B cell (primary cell): ENCODE data around the gene ASB15. TPM values are rescaled to one million over a fixed set of nuclear protein-coding genes. Genes with fewer than 3 reads are reported as not detected.
"Not testable (repeated sequence)": the region's sequence is repeated elsewhere in the genome, so short reads cannot be mapped to it uniquely, and the experiment has no call there.

Experiments used
- ATAC-seq: fragments of 200-7000 bp; cut with Tn5 transposase; one replicate; pipeline ENCODE4 v1.10.0; 2021; ENCODE audit warnings: low read depth, mild to moderate bottlenecking, moderate number of reproducible peaks, moderate library complexity
- CTCF ChIA-PET: fragments of 350-600 bp; sonication (Branson Sonifier 250); formaldehyde crosslinking; loops from one replicate; lab custom pipeline; 2021; ENCODE audit warnings: antibody characterized with exemption, inconsistent platforms; lab: Charles Lee
- POLR2A ChIA-PET: fragments of 350-600 bp; sonication (Branson Sonifier 250); formaldehyde crosslinking; loops from one replicate; lab custom pipeline; 2021; ENCODE audit warnings: antibody characterized with exemption; lab: Charles Lee
- DNase-seq: peaks from one replicate; pipeline ENCODE4 v3.0.0; 2013
- H2AFZ ChIP-seq: 2 replicates; pipeline ENCODE4 v1.6.1; 2012; ENCODE audit warnings: mild to moderate bottlenecking, low read depth, low read length; ENCODE audit not compliant: insufficient read depth, poor library complexity, severe bottlenecking
- H3K27ac ChIP-seq, 2 donors: 1 replicate in 1 of 2; 2 replicates in 1 of 2; pipeline ENCODE4 v1.5.1; 2012 to 2013; ENCODE audit warnings: low read length in 2 of 2, mild to moderate bottlenecking in 2 of 2, moderate library complexity in 1 of 2
- H3K27me3 ChIP-seq, 4 experiments: fragments of 200-600 bp in 1 of 4; sonication (generic) in 1 of 4; replicated peaks in 1 of 4; 1 replicate in 2 of 4; 2 replicates in 2 of 4; pipeline versions ENCODE4 v1.6.1 to v1.7.0; 2013 to 2016; ENCODE audit warnings: low read length in 3 of 4, mild to moderate bottlenecking in 2 of 4, mixed read lengths in 1 of 4, moderate library complexity in 1 of 4; ENCODE audit not compliant: insufficient read depth in 4 of 4, control insufficient read depth in 3 of 4; ENCODE audit errors: control extremely low read depth in 1 of 4
- H3K36me3 ChIP-seq, 2 experiments: replicated peaks in 1 of 2; 1 replicate in 1 of 2; 2 replicates in 1 of 2; pipeline versions ENCODE4 v1.6.1 to v1.7.1; 2013; ENCODE audit warnings: low read length in 1 of 2; ENCODE audit not compliant: insufficient read depth in 2 of 2, control insufficient read depth in 1 of 2; ENCODE audit errors: control extremely low read depth in 1 of 2, extremely low read depth in 1 of 2
- H3K4me1 ChIP-seq, 2 donors: fragments of 200-600 bp in 1 of 2; sonication (generic) in 1 of 2; 1 replicate in 1 of 2; 2 replicates in 1 of 2; pipeline versions ENCODE4 v1.5.1 to v1.6.1; 2013 to 2017; ENCODE audit warnings: low read length in 2 of 2; ENCODE audit not compliant: control insufficient read depth in 2 of 2, insufficient read depth in 2 of 2
- H3K4me2 ChIP-seq: replicated peaks from 2 replicates; pipeline ENCODE3; 2012; ENCODE audit warnings: mild to moderate bottlenecking, low read depth, low read length; ENCODE audit not compliant: poor library complexity, severe bottlenecking
- H3K4me3 ChIP-seq, 5 experiments: fragments of 200-600 bp in 1 of 5; sonication (generic) in 1 of 5; 1 replicate in 3 of 5; 2 replicates in 2 of 5; pipeline versions ENCODE4 v1.5.1 to v1.7.0; 2011 to 2016; ENCODE audit warnings: low read length in 4 of 5, mild to moderate bottlenecking in 4 of 5, low read depth in 2 of 5, control low read depth in 1 of 5, moderate library complexity in 1 of 5; ENCODE audit not compliant: insufficient read depth in 1 of 5; ENCODE audit errors: control extremely low read depth in 1 of 5, extremely low read depth in 1 of 5
- H3K79me2 ChIP-seq: fragments of 200-600 bp; sonication (generic); one replicate; pipeline ENCODE4 v1.6.0; 2016; ENCODE audit warnings: low read length; ENCODE audit not compliant: control insufficient read depth, insufficient read depth
- H3K9ac ChIP-seq: fragments of 200-600 bp; sonication (generic); 2 replicates; pipeline ENCODE4 v1.6.1; 2017; ENCODE audit warnings: mild to moderate bottlenecking, low read length, moderate library complexity
- H3K9me3 ChIP-seq, 3 donors: one replicate each; pipeline versions ENCODE4 v1.6.1 to v1.7.1; 2013; ENCODE audit warnings: low read length in 2 of 3; ENCODE audit not compliant: control insufficient read depth in 2 of 3, insufficient read depth in 1 of 3; ENCODE audit errors: control extremely low read depth in 1 of 3
- H4K20me1 ChIP-seq: 2 replicates; pipeline ENCODE4 v1.6.0; 2012; ENCODE audit warnings: mild to moderate bottlenecking, low read length; ENCODE audit not compliant: insufficient read depth, control insufficient read depth, poor library complexity, severe bottlenecking
- H3K27ac Mint-ChIP-seq: one replicate; pipeline ENCODE4 v1.8.0; 2021; ENCODE audit warnings: mixed read lengths
- H3K27me3 Mint-ChIP-seq: one replicate; pipeline ENCODE4 v1.8.0; 2021; ENCODE audit warnings: mixed read lengths
- H3K4me1 Mint-ChIP-seq: one replicate; pipeline ENCODE4 v1.8.0; 2021; ENCODE audit warnings: mixed read lengths
- H3K4me3 Mint-ChIP-seq: one replicate; pipeline ENCODE4 v1.8.0; 2021; ENCODE audit warnings: mixed read lengths
- H3K9me3 Mint-ChIP-seq: one replicate; pipeline ENCODE4 v1.8.0; 2022; ENCODE audit warnings: mixed read lengths; ENCODE audit not compliant: insufficient read depth
- EZH2 ChIP-seq: IDR thresholded peaks from 2 replicates; pipeline ENCODE4 v1.6.1; 2012; ENCODE audit warnings: borderline replicate concordance, low read depth, mild to moderate bottlenecking, moderate library complexity, low read length; ENCODE audit not compliant: insufficient read depth, poor library complexity, severe bottlenecking
- WGBS: methylation state at CpG from one replicate; pipeline ENCODE4 v1.1.5; 2013; ENCODE audit warnings: missing lambda C conversion rate; ENCODE audit not compliant: insufficient coverage; 5-methylcytosine and 5-hydroxymethylcytosine counted together
- intact Hi-C: fragments of 100-400 bp; cut with micrococcal nuclease; formaldehyde crosslinking; loops from one replicate; pipeline ENCODE4 v1.10.0; 2022
- polyA plus RNA-seq: library from polyadenylated mRNA; depleted of rRNA; stranded (reverse); fragments of >200 nt; gene quantifications from 2 replicates; pipeline ENCODE4 v1.2.3, GENCODE V29; 2012
- total RNA-seq, 2 donors: library from RNA; stranded (reverse); fragments of 120-200 nt in 1 of 2; gene quantifications; 1 replicate in 1 of 2; 2 replicates in 1 of 2; pipeline versions ENCODE4 v1.2.3 to v1.2.4, GENCODE V29; 2013 to 2022
- TF ChIP-seq, protein P1 (sequence below): fragments of 200-600 bp; IDR thresholded peaks from one replicate; pipeline ENCODE4 v1.8.0; 2022; ENCODE audit warnings: antibody characterized with exemption, mild to moderate bottlenecking

ASB15 gene
- total and polyA plus RNA-seq, 2 donors (not counting 1 experiment from before 2014, with no cell fraction given) = not detected

- Histone ChIP-seq H3K4me3 (no peak overlapping the region), H3K9ac (no peak overlapping the region), H3K27me3 (peaks cover 0 to 6% (median 2%) of the 10 kb centered on the region in 4 experiments), H3K27ac (no peak overlapping the region), H2AFZ (no peak overlapping the region), H3K36me3 (no peaks in the 10 kb centered on the region), H3K79me2 (no peaks in the 10 kb centered on the region), H4K20me1 (no peaks in the 10 kb centered on the region), H3K4me1 (no peaks in the 10 kb centered on the region), H3K4me2 (no peak overlapping the region), H3K9me3 (no peaks in the 10 kb centered on the region)
- Mint-ChIP-seq H3K27me3 (peaks cover 16% of the 10 kb centered on the region), H3K4me1 (no peaks in the 10 kb centered on the region), H3K27ac (no peak overlapping the region), H3K4me3 (no peak overlapping the region), H3K9me3 (no peaks in the 10 kb centered on the region)
- ATAC-seq (no peak), DNase-seq (no peak)
- intact Hi-C loops = no loop called here
- TF ChIP-seq EZH2 = no peak
- TF ChIP-seq, protein P1, sequence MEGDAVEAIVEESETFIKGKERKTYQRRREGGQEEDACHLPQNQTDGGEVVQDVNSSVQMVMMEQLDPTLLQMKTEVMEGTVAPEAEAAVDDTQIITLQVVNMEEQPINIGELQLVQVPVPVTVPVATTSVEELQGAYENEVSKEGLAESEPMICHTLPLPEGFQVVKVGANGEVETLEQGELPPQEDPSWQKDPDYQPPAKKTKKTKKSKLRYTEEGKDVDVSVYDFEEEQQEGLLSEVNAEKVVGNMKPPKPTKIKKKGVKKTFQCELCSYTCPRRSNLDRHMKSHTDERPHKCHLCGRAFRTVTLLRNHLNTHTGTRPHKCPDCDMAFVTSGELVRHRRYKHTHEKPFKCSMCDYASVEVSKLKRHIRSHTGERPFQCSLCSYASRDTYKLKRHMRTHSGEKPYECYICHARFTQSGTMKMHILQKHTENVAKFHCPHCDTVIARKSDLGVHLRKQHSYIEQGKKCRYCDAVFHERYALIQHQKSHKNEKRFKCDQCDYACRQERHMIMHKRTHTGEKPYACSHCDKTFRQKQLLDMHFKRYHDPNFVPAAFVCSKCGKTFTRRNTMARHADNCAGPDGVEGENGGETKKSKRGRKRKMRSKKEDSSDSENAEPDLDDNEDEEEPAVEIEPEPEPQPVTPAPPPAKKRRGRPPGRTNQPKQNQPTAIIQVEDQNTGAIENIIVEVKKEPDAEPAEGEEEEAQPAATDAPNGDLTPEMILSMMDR = no peak
- CTCF ChIA-PET = no interaction called here
- POLR2A ChIA-PET = no interaction called here
- WGBS = 100% methylated on average over 1 of the region's 2 CpGs
Measured at GRCh38 chr7:123632808-123633207, 31.2 kb downstream of the ASB15 start.

GRCh38 chr7:123633553-123633952 lies 31.9 kb downstream of the ASB15 start:
- CTCF ChIA-PET = no interaction called here
- no peak overlapping the region for H2AFZ ChIP-seq
- 100% methylated on average over 6 of the region's 7 CpGs for WGBS

GRCh38 chr7:123634011-123634573 lies 32.5 kb downstream of the ASB15 start:
- H4K20me1 ChIP-seq, H2AFZ ChIP-seq, H3K4me3 Mint-ChIP-seq, POLR2A ChIA-PET, DNase-seq, H3K9ac ChIP-seq, ATAC-seq, H3K4me1 ChIP-seq, H3K4me2 ChIP-seq, H3K27me3 ChIP-seq, H3K9me3 Mint-ChIP-seq, H3K4me3 ChIP-seq, H3K36me3 ChIP-seq, CTCF ChIA-PET, H3K27ac ChIP-seq, H3K9me3 ChIP-seq, H3K27ac Mint-ChIP-seq, H3K79me2 ChIP-seq, H3K4me1 Mint-ChIP-seq: not testable (repeated sequence)
- WGBS = no CpG with 5 or more reads among the region's 2 CpGs
- intact Hi-C loops = loop anchor here (2.0 kb wide), 1 partner anchor 231 kb away; no protein-coding TSS in a partner anchor
- peaks cover 24% of the 10 kb centered on the region for H3K27me3 Mint-ChIP-seq

More at GRCh38 chr7:123633553-123633952, 31.9 kb downstream of the ASB15 start:
- H3K9me3 ChIP-seq = no peaks in the 10 kb centered on the region
- DNase-seq (no peak), ATAC-seq (no peak)
- H3K9ac ChIP-seq = no peak overlapping the region
- no peaks in the 10 kb centered on the region for H3K79me2 ChIP-seq
- Mint-ChIP-seq H3K4me1 (no peaks in the 10 kb centered on the region), H3K9me3 (no peaks in the 10 kb centered on the region), H3K27ac (no peak overlapping the region), H3K27me3 (peaks cover 23% of the 10 kb centered on the region), H3K4me3 (no peak overlapping the region)
- no peaks in the 10 kb centered on the region for H3K4me1 ChIP-seq
- TF ChIP-seq, protein P1 = no peak
- no peak for TF ChIP-seq EZH2
- no peak overlapping the region for H3K27ac ChIP-seq
- H3K4me2 ChIP-seq = no peak overlapping the region
- H4K20me1 ChIP-seq = no peaks in the 10 kb centered on the region
- POLR2A ChIA-PET = no interaction called here
- intact Hi-C loops = no loop called here
- no peak overlapping the region for H3K4me3 ChIP-seq
- no peaks in the 10 kb centered on the region for H3K36me3 ChIP-seq
- peaks cover 0 to 6% (median 2%) of the 10 kb centered on the region in 4 experiments for H3K27me3 ChIP-seq
